Measurements from ENCODE around the gene BBX. TPM values are rescaled to one million over a fixed set of nuclear protein-coding genes. Genes with fewer than 3 reads are reported as not detected.

BBX gene
- total and polyA plus RNA-seq, 2 of the 13 experiments (the other 11 are each of a cell fraction or from before 2014, with no cell fraction given), result 13.7 to 23.2 TPM

GRCh38 chr3:107796791-107797190 lies 274.0 kb downstream of the BBX start (continued):
- TF ChIP-seq MNT (IDR thresholded peaks at IDR 0.05) (no peak), ZNF766 (CRISPR knock-in tag; IDR thresholded peaks at IDR 0.05; ENCODE audit: borderline replicate concordance) (no peak), ISL2 (CRISPR knock-in tag; IDR thresholded peaks at IDR 0.05) (peak; percentile 70; the same call in 1 of the 2 replicates), ZNF230 (CRISPR knock-in tag; IDR thresholded peaks at IDR 0.05) (no peak), U2AF2 (IDR thresholded peaks at IDR 0.05; ENCODE audit: low read depth, low read length) (no peak), ZSCAN5A (CRISPR knock-in tag; IDR thresholded peaks at IDR 0.05; ENCODE audit: borderline replicate concordance) (no peak), KDM5A (IDR thresholded peaks at IDR 0.05; ENCODE audit: borderline replicate concordance, low read length) (no peak), FOXP1 (IDR thresholded peaks at IDR 0.05) (no peak), FOXP1 (CRISPR knock-in tag; IDR thresholded peaks at IDR 0.05) (peak; percentile 59; the same call in 1 of the 2 replicates), BORCS8-MEF2B (CRISPR knock-in tag; IDR thresholded peaks at IDR 0.05) (no peak), CBFB (CRISPR knock-in tag; IDR thresholded peaks at IDR 0.05) (peak; percentile 93), NFKB2 (CRISPR knock-in tag; IDR thresholded peaks at IDR 0.05; ENCODE audit: borderline replicate concordance) (no peak), PCBP1 (IDR thresholded peaks at IDR 0.05; ENCODE audit: borderline replicate concordance, low read depth, low read length) (no peak), FOXO1 (CRISPR knock-in tag; IDR thresholded peaks at IDR 0.05) (no peak), JUNB (CRISPR knock-in tag; IDR thresholded peaks at IDR 0.05; ENCODE audit: borderline replicate concordance) (no peak), ZNF333 (CRISPR knock-in tag; IDR thresholded peaks at IDR 0.05; ENCODE audit: borderline replicate concordance) (no peak), HMGA1 (CRISPR knock-in tag; conservative IDR thresholded peaks at IDR 0.05) (no peak), NR2F6 (IDR thresholded peaks at IDR 0.05) (peak; percentile 65; the same call in 1 of the 2 replicates), NR2F6 (CRISPR knock-in tag; IDR thresholded peaks at IDR 0.05) (0 out of 2 replicates have a peak, but pooled peaks have one; percentile 36), MED13 (CRISPR knock-in tag; IDR thresholded peaks at IDR 0.05) (no peak), RERE (CRISPR knock-in tag; IDR thresholded peaks at IDR 0.05; ENCODE audit: low read depth) (peak; percentile 54; the same call in 1 of the 2 replicates), ZKSCAN5 (CRISPR knock-in tag; IDR thresholded peaks at IDR 0.05) (no peak)
